Thyroid gland (tissue), 4 donors: Measurements from ENCODE around the gene TUBB. TPM values are rescaled to one million over a fixed set of nuclear protein-coding genes. Genes with fewer than 3 reads are reported as not detected.
A peak's percentile ranks its signal among the peaks of the same experiment; 100 is the strongest.

Experiments
- DNase-seq, 2 donors: peaks; one replicate each; pipeline ENCODE4 v3.0.0-alpha.2; 2019
- H3K27ac ChIP-seq, 3 donors: fragments of 200-600 bp; sonication (generic); 1 replicate in 2 of 3; 2 replicates in 1 of 3; pipeline ENCODE4 v1.5.1; 2016 to 2019; ENCODE audit warnings: mild to moderate bottlenecking in 1 of 3, moderate library complexity in 1 of 3
- H3K27me3 ChIP-seq: fragments of 200-600 bp; sonication (generic); one replicate; pipeline ENCODE4 v1.5.1; 2019
- H3K36me3 ChIP-seq, 2 donors: fragments of 200-600 bp; sonication (generic); one replicate each; pipeline ENCODE4 v1.5.1; 2016 to 2019
- H3K4me1 ChIP-seq, 2 donors: fragments of 200-600 bp; sonication (generic); one replicate each; pipeline ENCODE4 v1.5.1; 2017 to 2019
- H3K4me3 ChIP-seq, 3 donors: fragments of 200-600 bp; sonication (generic); replicated peaks in 1 of 3; 1 replicate in 2 of 3; 2 replicates in 1 of 3; pipeline ENCODE4 v1.5.1; 2016; ENCODE audit warnings: mild to moderate bottlenecking in 1 of 3
- H3K9me3 ChIP-seq: fragments of 200-600 bp; sonication (generic); one replicate; pipeline ENCODE4 v1.5.1; 2017
- POLR2A ChIP-seq, 2 donors: fragments of 450-650 bp; IDR thresholded peaks; one replicate each; pipeline ENCODE4 v1.6.1; 2017; ENCODE audit warnings: antibody characterized with exemption in 2 of 2, mild to moderate bottlenecking in 2 of 2, moderate library complexity in 1 of 2
- WGBS, 2 donors: methylation state at CpG; one replicate each; pipeline ENCODE4 v1.1.5; 2017; 5-methylcytosine and 5-hydroxymethylcytosine counted together
- intact Hi-C: fragments of 100-400 bp; cut with DNase I; formaldehyde crosslinking; loops from one replicate; pipeline ENCODE4 v1.15.1; 2023
- total RNA-seq, 4 donors: library from RNA; depleted of rRNA; stranded (reverse); fragments of >200 nt; gene quantifications; one replicate each; pipeline ENCODE4 v1.2.3, GENCODE V29; 2016
- TF ChIP-seq, protein P1 (sequence below), 6 experiments: fragments of 200-600 bp in 3 of 6; fragments of 450-650 bp in 3 of 6; sonication (generic) in 3 of 6; IDR thresholded peaks; one replicate each; pipeline ENCODE4 v1.5.1; 2016 to 2019; ENCODE audit warnings: antibody characterized with exemption in 6 of 6, mild to moderate bottlenecking in 2 of 6, inconsistent platforms in 1 of 6, moderate library complexity in 1 of 6

TUBB gene
- total RNA-seq, 4 donors from 2014 or later, result 162 to 441 (median 269) TPM

DNA sequence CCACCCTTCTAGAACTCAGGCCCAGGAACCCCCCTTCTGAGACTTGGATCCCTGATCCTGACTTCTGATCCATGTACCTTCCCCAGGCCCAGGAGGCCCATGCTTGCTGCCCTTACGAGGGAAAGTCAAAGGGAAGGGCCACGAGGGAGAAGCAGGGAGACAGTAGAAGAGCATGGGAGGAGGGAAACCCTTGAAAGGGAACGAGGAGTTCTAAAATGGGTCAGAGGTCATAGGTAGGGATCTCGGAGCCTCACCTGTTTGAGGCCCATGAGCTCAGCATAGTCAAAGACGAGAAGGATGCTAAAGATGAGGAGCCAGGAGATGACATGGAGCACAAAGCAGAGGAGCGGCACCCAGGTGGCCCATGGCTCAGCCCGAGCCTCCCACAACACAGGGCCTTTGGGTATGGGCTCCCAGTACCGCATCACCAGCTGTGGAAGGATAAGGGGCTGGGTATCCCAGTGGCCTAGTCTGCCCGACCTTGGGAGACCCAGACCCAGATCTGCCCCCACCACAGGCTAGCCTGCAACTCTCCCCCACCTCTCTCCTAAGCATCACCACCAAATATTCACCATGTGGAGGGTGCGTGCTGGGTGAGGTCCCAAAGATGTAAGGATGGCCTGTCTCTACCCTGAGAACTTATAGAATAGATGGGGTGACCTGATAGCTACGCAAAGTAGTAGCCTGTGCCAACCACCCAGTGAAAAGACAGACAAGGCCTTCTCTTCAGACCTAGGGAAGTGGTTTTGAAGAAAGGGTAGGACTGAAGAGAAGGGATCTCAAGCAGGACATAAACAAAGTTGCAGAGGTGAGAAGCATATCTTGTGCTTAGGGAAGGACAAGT is 30.9 kb upstream of the TUBB start:
- WGBS, 2 donors, result 87 to 88% methylated on average over 11 of the region's 11 CpGs
- intact Hi-C loops, result no loop called here
- Histone ChIP-seq H3K4me3 (no peak overlapping the region), H3K4me1 (peaks cover 28 to 40% of the 10 kb centered on the region in 2 donors), H3K27ac (peak overlapping the region in 1 of 3 donors; percentile 98), H3K36me3 (no peaks in the 10 kb centered on the region), H3K27me3 (no peaks in the 10 kb centered on the region), H3K9me3 (no peaks in the 10 kb centered on the region)
- TF ChIP-seq POLR2A (IDR thresholded peaks at IDR 0.05), result no peak
- TF ChIP-seq, protein P1, sequence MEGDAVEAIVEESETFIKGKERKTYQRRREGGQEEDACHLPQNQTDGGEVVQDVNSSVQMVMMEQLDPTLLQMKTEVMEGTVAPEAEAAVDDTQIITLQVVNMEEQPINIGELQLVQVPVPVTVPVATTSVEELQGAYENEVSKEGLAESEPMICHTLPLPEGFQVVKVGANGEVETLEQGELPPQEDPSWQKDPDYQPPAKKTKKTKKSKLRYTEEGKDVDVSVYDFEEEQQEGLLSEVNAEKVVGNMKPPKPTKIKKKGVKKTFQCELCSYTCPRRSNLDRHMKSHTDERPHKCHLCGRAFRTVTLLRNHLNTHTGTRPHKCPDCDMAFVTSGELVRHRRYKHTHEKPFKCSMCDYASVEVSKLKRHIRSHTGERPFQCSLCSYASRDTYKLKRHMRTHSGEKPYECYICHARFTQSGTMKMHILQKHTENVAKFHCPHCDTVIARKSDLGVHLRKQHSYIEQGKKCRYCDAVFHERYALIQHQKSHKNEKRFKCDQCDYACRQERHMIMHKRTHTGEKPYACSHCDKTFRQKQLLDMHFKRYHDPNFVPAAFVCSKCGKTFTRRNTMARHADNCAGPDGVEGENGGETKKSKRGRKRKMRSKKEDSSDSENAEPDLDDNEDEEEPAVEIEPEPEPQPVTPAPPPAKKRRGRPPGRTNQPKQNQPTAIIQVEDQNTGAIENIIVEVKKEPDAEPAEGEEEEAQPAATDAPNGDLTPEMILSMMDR (IDR thresholded peaks at IDR 0.05), result no peak
- no peak for DNase-seq

DNA sequence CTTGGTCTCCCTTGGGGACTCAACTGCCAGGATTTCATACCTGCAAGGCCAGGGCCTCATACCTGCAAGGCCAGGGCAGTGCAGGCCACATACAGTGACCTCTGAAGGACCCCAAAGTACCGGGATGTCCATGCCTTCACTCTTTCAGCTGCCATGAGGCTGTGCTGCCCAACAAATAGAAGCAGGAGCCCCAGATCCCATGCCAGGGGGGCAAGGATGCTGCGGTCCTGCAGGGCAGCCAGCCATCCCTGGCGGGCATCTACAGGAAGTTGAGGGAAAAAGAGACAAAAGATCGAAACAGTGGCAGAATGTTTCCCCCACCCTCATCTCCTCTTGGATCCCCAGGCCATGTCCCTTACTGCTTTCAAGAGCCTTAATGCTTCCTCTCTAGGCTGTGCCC is 30.2 kb upstream of the TUBB start:
- H3K4me1 ChIP-seq, result peaks cover 29 to 47% of the 10 kb centered on the region in 2 donors
- 44 to 46% methylated on average over 3 to 4 of the region's 4 CpGs for WGBS, 2 donors
- no peaks in the 10 kb centered on the region for H3K9me3 ChIP-seq
- no peak for DNase-seq
- intact Hi-C loops, result no loop called here
- TF ChIP-seq POLR2A (IDR thresholded peaks at IDR 0.05), result no peak
- TF ChIP-seq, protein P1 (IDR thresholded peaks at IDR 0.05), result no peak
- no peaks in the 10 kb centered on the region for H3K27me3 ChIP-seq
- no peaks in the 10 kb centered on the region for H3K36me3 ChIP-seq
- H3K4me3 ChIP-seq, result peak overlapping the region in 1 of 3 donors; percentile 53
- peak overlapping the region in 2 of 3 donors; percentile 60 to 80 for H3K27ac ChIP-seq

DNA sequence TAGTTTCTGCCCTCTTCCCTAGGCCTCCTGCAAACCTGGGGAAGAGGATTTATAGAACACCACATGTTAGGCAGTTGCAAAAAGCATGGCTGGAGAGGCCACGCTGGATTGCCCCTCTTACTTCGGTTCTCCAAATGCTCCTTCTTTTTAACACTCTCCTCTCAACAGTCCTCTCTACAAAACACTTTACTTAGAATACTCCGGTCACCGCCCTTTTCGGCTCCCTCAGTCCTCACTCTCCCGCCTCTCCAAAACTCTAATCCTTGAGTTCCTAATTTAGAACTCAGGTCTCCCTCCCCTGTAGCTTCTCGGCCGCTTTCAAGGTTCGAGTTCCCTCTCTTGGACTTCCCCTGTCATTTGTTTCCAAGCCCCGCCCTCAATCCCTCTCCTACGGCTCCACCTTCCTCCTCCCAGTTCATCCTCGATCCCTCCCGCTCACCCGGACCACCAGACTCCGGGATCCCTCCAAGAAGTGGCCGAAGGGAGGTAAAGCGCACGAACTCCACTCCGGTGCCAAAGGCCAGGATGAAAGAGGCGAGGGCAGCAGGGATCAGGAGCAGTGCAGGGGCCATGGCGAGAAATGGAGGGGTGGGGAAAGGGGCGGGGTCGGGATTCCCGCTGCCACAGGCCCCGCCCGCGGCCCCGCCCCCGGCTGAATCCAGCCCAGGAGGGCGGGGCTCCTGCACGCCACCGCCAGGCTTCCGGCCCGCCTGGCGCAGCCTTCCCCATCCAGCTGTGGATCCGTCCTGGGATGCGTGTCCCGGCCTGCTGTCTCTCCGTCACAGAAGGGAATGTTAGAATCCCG is 29.5 kb upstream of the TUBB start, which contains the start of gene NRM:
TSS of gene NRM (minus strand) at position 582 of the 805 bp plus-strand sequence. CDS start at position 572, 10 bp downstream.
- 2% methylated on average over 34 to 35 of the region's 40 CpGs for WGBS, 2 donors
- no peaks in the 10 kb centered on the region for H3K9me3 ChIP-seq
- peak; percentile 81 to 84 for DNase-seq
- H3K27me3 ChIP-seq, result no peaks in the 10 kb centered on the region
- TF ChIP-seq, protein P1 (IDR thresholded peaks at IDR 0.05), result no peak
- peak in 1 of 2 donors; percentile 61 for TF ChIP-seq POLR2A (IDR thresholded peaks at IDR 0.05)
- H3K36me3 ChIP-seq, result no peaks in the 10 kb centered on the region
- H3K4me1 ChIP-seq, result peaks cover 32 to 49% of the 10 kb centered on the region in 2 donors
- peak within 1 kb of the TSS; percentile 35 to 62 (median 53) for H3K4me3 ChIP-seq
- peak within 1 kb of the TSS; percentile 50 to 80 (median 60) for H3K27ac ChIP-seq
- intact Hi-C loops, result no loop called here

DNA sequence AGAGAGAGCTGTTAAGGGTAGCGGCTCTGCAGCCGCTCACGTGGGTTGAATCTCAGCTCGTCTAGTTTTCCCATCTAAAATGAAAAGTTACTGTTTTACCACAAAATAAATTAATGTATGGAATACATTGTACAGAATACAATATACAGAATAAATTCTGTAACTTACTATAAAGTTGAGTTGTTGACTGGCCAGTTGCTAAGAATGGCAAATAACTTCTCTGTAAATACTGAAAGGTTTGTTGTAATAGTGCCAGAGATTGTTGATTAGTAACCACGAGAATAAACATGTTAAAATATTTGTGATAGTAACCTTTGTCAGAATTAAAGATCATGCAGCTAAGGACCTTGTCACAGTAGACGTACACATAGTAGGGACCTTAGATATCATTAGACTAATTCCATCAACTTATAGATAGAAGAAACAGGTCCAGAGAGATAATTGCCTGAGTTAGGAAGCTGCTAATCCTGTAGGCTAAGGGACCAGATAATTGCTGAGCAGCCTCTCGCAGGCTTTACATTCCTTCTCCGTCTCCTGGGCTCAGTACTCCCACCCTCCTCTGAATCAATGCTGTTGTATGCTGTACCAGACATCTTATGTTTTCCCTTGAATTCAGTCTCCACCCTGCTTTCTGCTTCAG is 28.8 kb upstream of the TUBB start:
- Histone ChIP-seq H3K4me3 (peak overlapping the region in 2 of 3 donors; percentile 35 to 53), H3K27me3 (no peaks in the 10 kb centered on the region), H3K36me3 (no peaks in the 10 kb centered on the region), H3K4me1 (peaks cover 39 to 52% of the 10 kb centered on the region in 2 donors), H3K9me3 (no peaks in the 10 kb centered on the region), H3K27ac (peak overlapping the region in 2 of 3 donors; percentile 49 to 80)
- no peak for DNase-seq
- 25 to 28% methylated on average over 8 of the region's 8 CpGs for WGBS, 2 donors
- intact Hi-C loops, result no loop called here
- TF ChIP-seq POLR2A (IDR thresholded peaks at IDR 0.05), result no peak
- TF ChIP-seq, protein P1 (IDR thresholded peaks at IDR 0.05), result no peak
